A549 (cell line): ENCODE results near the gene CTIF. TPM values are rescaled to one million over a fixed set of nuclear protein-coding genes. Genes with fewer than 3 reads are reported as not detected.

ENCODE experiments used
- ATAC-seq, 2 experiments: fragments of 200-7000 bp in 1 of 2; fragments of >200 bp in 1 of 2; cut with Nextera tagmentation in 1 of 2; cut with Tn5 transposase in 1 of 2; 3 replicates each; pipeline versions ENCODE4 v1.8.0 to v1.9.1; 2018 to 2020; ENCODE audit warnings: mild to moderate bottlenecking in 1 of 2, moderate library complexity in 1 of 2
- CTCF ChIA-PET: fragments of 300-600 bp; sonication (Branson Sonifier 250); formaldehyde crosslinking; extraction: SDS; loops from one replicate; lab custom pipeline; 2021; ENCODE audit warnings: antibody characterized with exemption, inconsistent platforms; lab: Yijun Ruan, JAX
- POLR2A ChIA-PET: fragments of 350-600 bp; formaldehyde crosslinking; extraction: SDS; loops from one replicate; lab custom pipeline; 2021; ENCODE audit warnings: antibody characterized with exemption, inconsistent platforms; lab: Yijun Ruan, JAX
- DNase-seq, 2 experiments: peaks; one replicate each; pipeline versions ENCODE4 v3.0.0 to v3.0.0-alpha.2; 2011 to 2016; ENCODE audit warnings: low read depth in 1 of 2, low spot score in 1 of 2
- FAIRE-seq: peaks from 2 replicates; lab custom pipeline; 2011; peaks lifted over from hg19 to GRCh38; lab: Jason Lieb, UNC
- H3K27ac ChIP-seq, 2 experiments: fragments of >200 bp; sonication (Bioruptor Twin); formaldehyde crosslinking; 3 replicates each; pipeline ENCODE4 v1.5.1; 2016 to 2017
- H3K4me1 ChIP-seq: fragments of >200 bp; sonication (Bioruptor Twin); formaldehyde crosslinking; 3 replicates; pipeline ENCODE4 v1.6.1; 2016
- H3K4me2 ChIP-seq: fragments of >200 bp; sonication (Bioruptor Twin); formaldehyde crosslinking; 3 replicates; pipeline ENCODE4 v1.6.1; 2016
- H3K4me3 ChIP-seq: fragments of >200 bp; sonication (Bioruptor Twin); formaldehyde crosslinking; 3 replicates; pipeline ENCODE4 v1.5.1; 2016
- H3K9me3 ChIP-seq: fragments of >200 bp; sonication (Bioruptor Twin); formaldehyde crosslinking; 3 replicates; pipeline ENCODE4 v1.6.1; 2016
- BHLHE40 ChIP-seq: IDR thresholded peaks from 2 replicates; pipeline ENCODE4 v1.6.1; 2012; ENCODE audit warnings: low read depth, low read length, inconsistent platforms
- CBX2 ChIP-seq: fragments of 200-600 bp; sonication (generic); IDR thresholded peaks from 2 replicates; pipeline ENCODE4 v1.6.1; 2016; ENCODE audit warnings: low read depth, mild to moderate bottlenecking, borderline replicate concordance
- EHF ChIP-seq: fragments of 250-450 bp; sonication (Bioruptor Pico); IDR thresholded peaks from 2 replicates; pipeline ENCODE4 v1.5.0; 2020; ENCODE audit warnings: mild to moderate bottlenecking
- EHMT2 ChIP-seq: fragments of 200-600 bp; sonication (generic); IDR thresholded peaks from 2 replicates; pipeline ENCODE4 v1.6.1; 2016; ENCODE audit warnings: antibody characterized with exemption, low read depth, mild to moderate bottlenecking, moderate library complexity
- FOSB ChIP-seq: fragments of 250-450 bp; sonication (Bioruptor Pico); IDR thresholded peaks from 2 replicates; pipeline ENCODE4 v1.5.0; 2020; ENCODE audit warnings: mild to moderate bottlenecking, moderate library complexity
- HDAC2 ChIP-seq: fragments of 200-600 bp; sonication (generic); IDR thresholded peaks from 2 replicates; pipeline ENCODE4 v1.6.1; 2016
- HES2 ChIP-seq: fragments of >200 bp; sonication (Bioruptor Twin); formaldehyde crosslinking; IDR thresholded peaks from 2 replicates; pipeline ENCODE4 v1.6.1; 2016
- HEYL ChIP-seq: fragments of 250-450 bp; sonication (Bioruptor Pico); IDR thresholded peaks from 2 replicates; pipeline ENCODE4 v1.8.0; 2021; ENCODE audit warnings: mild to moderate bottlenecking, moderate library complexity
- HMGXB4 ChIP-seq: fragments of 250-450 bp; sonication (Bioruptor Pico); IDR thresholded peaks from 2 replicates; pipeline ENCODE4 v1.5.0; 2021; ENCODE audit warnings: mild to moderate bottlenecking, moderate library complexity, borderline replicate concordance
- HOXB13 ChIP-seq: fragments of 250-450 bp; sonication (Bioruptor Pico); IDR thresholded peaks from 2 replicates; pipeline ENCODE4 v1.5.0; 2020; ENCODE audit warnings: low read depth, mild to moderate bottlenecking, moderate library complexity
- HOXB5 ChIP-seq: fragments of 250-450 bp; sonication (Bioruptor Pico); IDR thresholded peaks from 2 replicates; pipeline ENCODE4 v1.5.0; 2020; ENCODE audit warnings: mild to moderate bottlenecking, moderate library complexity
- JUN ChIP-seq, 2 experiments: fragments of >200 bp; sonication (Bioruptor Twin); formaldehyde crosslinking; IDR thresholded peaks; 2 replicates in 1 of 2; 3 replicates in 1 of 2; pipeline ENCODE4 v1.6.1; 2016 to 2017
- JUNB ChIP-seq: fragments of >200 bp; sonication (Bioruptor Twin); formaldehyde crosslinking; IDR thresholded peaks from 2 replicates; pipeline ENCODE4 v1.6.1; 2016
- MYC ChIP-seq: IDR thresholded peaks from 2 replicates; pipeline ENCODE4 v1.6.1; 2012; ENCODE audit warnings: mild to moderate bottlenecking, inconsistent platforms, low read length, improper control_type of control experiment, borderline replicate concordance
- RAD21 ChIP-seq, 2 experiments: fragments of >200 bp in 1 of 2; sonication (Bioruptor Twin) in 1 of 2; formaldehyde crosslinking in 1 of 2; IDR thresholded peaks in 1 of 2; conservative IDR thresholded peaks in 1 of 2; 2 replicates in 1 of 2; 3 replicates in 1 of 2; pipeline ENCODE4 v1.6.1; 2012 to 2018; ENCODE audit warnings: inconsistent platforms in 1 of 2
- RARB ChIP-seq: fragments of 250-450 bp; sonication (Bioruptor Pico); IDR thresholded peaks from 2 replicates; pipeline ENCODE4 v1.8.0; 2021; ENCODE audit warnings: mild to moderate bottlenecking, moderate library complexity
- RFX5 ChIP-seq: fragments of 450-650 bp; IDR thresholded peaks from 2 replicates; pipeline ENCODE4 v1.7.1; 2014; ENCODE audit warnings: antibody characterized with exemption, mild to moderate bottlenecking, moderate library complexity
- SREBF2 ChIP-seq: fragments of 450-650 bp; IDR thresholded peaks from 2 replicates; pipeline ENCODE4 v1.6.1; 2014; ENCODE audit warnings: mild to moderate bottlenecking, moderate library complexity
- TFCP2L1 ChIP-seq: fragments of 250-450 bp; sonication (Bioruptor Pico); IDR thresholded peaks from 2 replicates; pipeline ENCODE4 v1.5.0; 2021; ENCODE audit warnings: mild to moderate bottlenecking
- USF2 ChIP-seq: fragments of 450-650 bp; IDR thresholded peaks from 2 replicates; pipeline ENCODE4 v1.6.1; 2014; ENCODE audit warnings: antibody characterized with exemption
- ZC3H11A ChIP-seq: fragments of 450-650 bp; IDR thresholded peaks from 2 replicates; pipeline ENCODE4 v1.6.1; 2014; ENCODE audit warnings: antibody characterized with exemption, mild to moderate bottlenecking
- ZFP36 ChIP-seq: fragments of 450-650 bp; IDR thresholded peaks from 2 replicates; pipeline ENCODE4 v1.6.1; 2014; ENCODE audit warnings: borderline replicate concordance; ENCODE audit not compliant: partially characterized antibody
- WGBS: methylation state at CpG from one replicate; pipeline ENCODE4 v1.1.6; 2017; ENCODE audit errors: missing lambda C conversion rate; 5-methylcytosine and 5-hydroxymethylcytosine counted together
- polyA plus RNA-seq, 4 experiments: library from polyadenylated mRNA; depleted of rRNA in 3 of 4; stranded (reverse); fragments of >200 nt; fragmentation: RNase III in 1 of 4; extraction: RNeasy Plus Mini Kit Qiagen cat#74134 plus additional on column Dnase treatment in 1 of 4; gene quantifications; 2 replicates in 3 of 4; 3 replicates in 1 of 4; pipeline ENCODE4 v1.2.3, GENCODE V29; 2011 to 2017

Gene CTIF
- polyA plus RNA-seq, 2 of the 4 experiments (the other 2 are of a cell fraction): 17.0 to 24.7 TPM

- TF ChIP-seq HES2 (no peak), EHF (CRISPR knock-in tag) (no peak), HMGXB4 (CRISPR knock-in tag) (no peak), HOXB13 (CRISPR knock-in tag) (no peak)
- TF ChIP-seq, all 56 proteins: peak for 0
These were observed 80.2 kb downstream of the CTIF start (continued) for GRCh38 chr18:48619016-48619415.

- H3K4me2 ChIP-seq: no peak overlapping the region
- H3K27ac ChIP-seq: peak overlapping the region in 1 of 2 experiments; percentile 94; a peak in 3 of 6 replicates
- TF ChIP-seq RFX5 (no peak), FOSB (CRISPR knock-in tag) (no peak), CBX2 (no peak), JUNB (no peak), HEYL (no peak), TFCP2L1 (no peak), HOXB5 (CRISPR knock-in tag) (no peak), HMGXB4 (CRISPR knock-in tag) (no peak), ZFP36 (no peak), EHMT2 (no peak), HDAC2 (no peak), ZC3H11A (no peak), MYC (no peak), JUN (IDR thresholded peaks at IDR 0.05) (no peak), RAD21 (conservative IDR thresholded peaks at IDR 0.05 in 1 of 2, IDR thresholded peaks at IDR 0.05 in 1 of 2) (no peak), HES2 (no peak), BHLHE40 (no peak), USF2 (no peak), RARB (no peak), SREBF2 (no peak)
- 93% methylated on average over 7 of the region's 16 CpGs for WGBS
- no peak for FAIRE-seq
- H3K4me1 ChIP-seq: peaks cover 55% of the 10 kb centered on the region
- CTCF ChIA-PET: interaction anchor here (2.2 kb wide), 1 partner anchor 144 kb away, joined by 8 read pairs; no protein-coding TSS in a partner anchor
- no peaks in the 10 kb centered on the region for H3K9me3 ChIP-seq
- no peak for ATAC-seq
- POLR2A ChIA-PET: interaction anchor here (0.5 kb wide), 1 partner anchor 79 kb away, joined by 3 read pairs; no protein-coding TSS in a partner anchor
- DNase-seq: no peak
- H3K4me3 ChIP-seq: no peak overlapping the region
These were observed 80.7 kb downstream of the CTIF start for GRCh38 chr18:48619501-48619900.
